HG03571 (cell line): Measurements from ENCODE around the gene VKORC1L1.
"Not testable (repeated sequence)": the region's sequence is repeated elsewhere in the genome, so short reads cannot be mapped to it uniquely, and the experiment has no call there.

Experiments
- ATAC-seq: cut with Tn5 transposase; IDR thresholded peaks from one replicate; pipeline ENCODE4 v1.9.1; 2021; ENCODE audit not compliant: unreplicated experiment

VKORC1L1 gene

GRCh38 chr7:65880242-65880641 is 7.4 kb downstream of the VKORC1L1 start:
- not testable (repeated sequence) for ATAC-seq

GRCh38 chr7:65884983-65885382 is 12.1 kb downstream of the VKORC1L1 start:
- not testable (repeated sequence) for ATAC-seq

- ATAC-seq: not testable (repeated sequence)
Measured at GRCh38 chr7:65885533-65885932, 12.7 kb downstream of the VKORC1L1 start.

- not testable (repeated sequence) for ATAC-seq
Measured at GRCh38 chr7:65888434-65889156, 15.7 kb downstream of the VKORC1L1 start.

GRCh38 chr7:65889722-65890121 is 16.8 kb downstream of the VKORC1L1 start:
- ATAC-seq: not testable (repeated sequence)

GRCh38 chr7:65892161-65892560 is 19.3 kb downstream of the VKORC1L1 start:
- no peak for ATAC-seq

- no peak for ATAC-seq
Measured at GRCh38 chr7:65892835-65893234, 20.0 kb downstream of the VKORC1L1 start.

GRCh38 chr7:65896279-65896870 is 23.5 kb downstream of the VKORC1L1 start:
- ATAC-seq: no peak

GRCh38 chr7:65897289-65897688 is 24.4 kb downstream of the VKORC1L1 start:
- not testable (repeated sequence) for ATAC-seq

- not testable (repeated sequence) for ATAC-seq
Measured at GRCh38 chr7:65898677-65899447, 26.0 kb downstream of the VKORC1L1 start.

GRCh38 chr7:65902306-65902705 is 29.4 kb downstream of the VKORC1L1 start:
- ATAC-seq: no peak

- ATAC-seq: no peak
Measured at GRCh38 chr7:65907501-65908198, 34.8 kb downstream of the VKORC1L1 start.

GRCh38 chr7:65910237-65910636 is 37.4 kb downstream of the VKORC1L1 start:
- no peak for ATAC-seq

GRCh38 chr7:65912237-65912636 is 39.4 kb downstream of the VKORC1L1 start:
- ATAC-seq: no peak

- no peak for ATAC-seq
Measured at GRCh38 chr7:65915921-65916657, 43.2 kb downstream of the VKORC1L1 start.

- ATAC-seq: no peak
Measured at GRCh38 chr7:65923316-65923715, 50.4 kb downstream of the VKORC1L1 start.

GRCh38 chr7:65924193-65924592 is 51.3 kb downstream of the VKORC1L1 start:
- no peak for ATAC-seq

- ATAC-seq: no peak
Measured at GRCh38 chr7:65925040-65925439, 52.2 kb downstream of the VKORC1L1 start.

GRCh38 chr7:65926588-65926987 is 53.7 kb downstream of the VKORC1L1 start:
- ATAC-seq: no peak
